Hepatocyte (in vitro differentiated cells): ENCODE results near the gene NDUFC2.

Experiments used
- EZH2 ChIP-seq: fragments of 200-600 bp; sonication (generic); IDR thresholded peaks from 2 replicates; pipeline ENCODE4 v1.6.1; 2016; ENCODE audit warnings: antibody characterized with exemption, mild to moderate bottlenecking, borderline replicate concordance
- EZH2phosphoT487 ChIP-seq: fragments of 200-600 bp; sonication (generic); IDR thresholded peaks from one replicate; pipeline ENCODE4 v1.6.1; 2018; ENCODE audit warnings: antibody characterized with exemption, mild to moderate bottlenecking, low read depth, moderate library complexity; ENCODE audit not compliant: unreplicated experiment, severe bottlenecking
- TF ChIP-seq, protein P1 (sequence below): fragments of 200-600 bp; sonication (generic); IDR thresholded peaks from 2 replicates; pipeline ENCODE4 v1.5.1; 2016; ENCODE audit warnings: antibody characterized with exemption, mild to moderate bottlenecking; ENCODE audit not compliant: poor library complexity

DNA sequence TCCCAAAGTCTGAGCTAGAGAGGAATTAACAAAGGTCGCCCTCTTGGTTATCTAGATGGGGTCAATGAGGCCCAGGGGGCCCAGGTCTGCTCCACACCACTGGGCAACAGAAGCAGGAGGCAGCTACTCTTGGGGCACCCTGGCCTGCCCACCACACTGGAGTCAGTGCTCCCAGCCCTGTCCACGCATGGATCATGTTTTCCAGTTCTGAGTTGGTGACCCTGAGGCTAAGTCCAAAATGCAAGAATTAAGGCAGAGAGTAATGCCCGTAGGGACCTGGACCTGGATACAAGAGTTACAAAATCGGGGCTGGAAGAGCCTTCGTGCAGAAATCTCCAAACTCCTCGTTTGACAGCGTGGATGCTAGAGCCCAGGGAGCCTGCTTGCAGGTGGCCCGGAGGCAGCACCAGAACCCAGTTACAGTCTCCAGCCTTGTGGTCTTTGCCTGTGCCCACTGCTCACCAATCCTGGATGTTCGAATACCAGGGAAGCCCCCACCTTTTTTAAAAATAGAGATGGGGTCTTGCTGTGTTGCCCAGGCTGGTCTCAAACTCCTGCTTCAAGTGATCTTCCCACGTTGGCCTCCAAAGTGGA lies 22.1 kb downstream of the NDUFC2 start:
- TF ChIP-seq EZH2 (no peak), EZH2phosphoT487 (no peak)
- TF ChIP-seq, protein P1, sequence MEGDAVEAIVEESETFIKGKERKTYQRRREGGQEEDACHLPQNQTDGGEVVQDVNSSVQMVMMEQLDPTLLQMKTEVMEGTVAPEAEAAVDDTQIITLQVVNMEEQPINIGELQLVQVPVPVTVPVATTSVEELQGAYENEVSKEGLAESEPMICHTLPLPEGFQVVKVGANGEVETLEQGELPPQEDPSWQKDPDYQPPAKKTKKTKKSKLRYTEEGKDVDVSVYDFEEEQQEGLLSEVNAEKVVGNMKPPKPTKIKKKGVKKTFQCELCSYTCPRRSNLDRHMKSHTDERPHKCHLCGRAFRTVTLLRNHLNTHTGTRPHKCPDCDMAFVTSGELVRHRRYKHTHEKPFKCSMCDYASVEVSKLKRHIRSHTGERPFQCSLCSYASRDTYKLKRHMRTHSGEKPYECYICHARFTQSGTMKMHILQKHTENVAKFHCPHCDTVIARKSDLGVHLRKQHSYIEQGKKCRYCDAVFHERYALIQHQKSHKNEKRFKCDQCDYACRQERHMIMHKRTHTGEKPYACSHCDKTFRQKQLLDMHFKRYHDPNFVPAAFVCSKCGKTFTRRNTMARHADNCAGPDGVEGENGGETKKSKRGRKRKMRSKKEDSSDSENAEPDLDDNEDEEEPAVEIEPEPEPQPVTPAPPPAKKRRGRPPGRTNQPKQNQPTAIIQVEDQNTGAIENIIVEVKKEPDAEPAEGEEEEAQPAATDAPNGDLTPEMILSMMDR = no peak
